Fibroblast of mammary gland (primary cell): ENCODE results near the gene P2RX2.

Experiments
- DNase-seq: peaks from one replicate; pipeline ENCODE4 v3.0.0-alpha.2; 2010; ENCODE audit warnings: low read depth
- H3K4me3 ChIP-seq: 2 replicates; pipeline ENCODE4 v1.5.1; 2011; ENCODE audit warnings: low read depth, mild to moderate bottlenecking, low read length, moderate library complexity; ENCODE audit not compliant: control insufficient read depth
- CTCF ChIP-seq: conservative IDR thresholded peaks from 2 replicates; pipeline ENCODE4 v1.5.1; 2011; ENCODE audit warnings: low read depth, low read length, inconsistent platforms; ENCODE audit not compliant: control insufficient read depth, insufficient read depth

P2RX2 gene

GRCh38 chr12:132660052-132660451, 41.5 kb downstream of the P2RX2 start:
- no peak overlapping the region for H3K4me3 ChIP-seq
- no peak for TF ChIP-seq CTCF
- DNase-seq = no peak

DNA sequence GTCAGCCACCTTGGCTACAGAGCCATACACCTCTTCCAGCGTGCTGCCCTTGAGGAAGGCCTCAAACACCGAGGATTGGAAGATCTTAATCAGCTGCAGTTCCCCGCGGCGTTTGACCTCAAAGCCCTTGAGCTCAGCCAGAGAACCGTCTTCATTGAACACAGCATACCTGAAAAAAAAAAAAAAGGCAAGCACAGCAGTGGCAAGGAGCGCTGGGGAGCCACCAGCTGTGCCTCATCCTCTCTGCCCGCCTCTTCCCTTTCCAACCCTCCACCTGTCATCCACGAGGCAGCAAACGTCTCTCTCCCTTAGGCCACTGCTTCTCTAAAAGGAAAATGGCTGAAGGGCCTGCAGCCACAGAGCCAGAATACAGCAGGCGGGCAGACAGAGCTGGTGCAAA, 42.4 kb downstream of the P2RX2 start:
- no peak for TF ChIP-seq CTCF
- DNase-seq = no peak
- H3K4me3 ChIP-seq = no peak overlapping the region

GRCh38 chr12:132661972-132662371, 43.4 kb downstream of the P2RX2 start:
- no peak for DNase-seq
- TF ChIP-seq CTCF = no peak
- no peak overlapping the region for H3K4me3 ChIP-seq

- no peak overlapping the region for H3K4me3 ChIP-seq
- no peak for DNase-seq
- no peak for TF ChIP-seq CTCF
These were observed 44.6 kb downstream of the P2RX2 start for GRCh38 chr12:132662901-132663755.

GRCh38 chr12:132664206-132665148, 45.9 kb downstream of the P2RX2 start:
- no peak overlapping the region for H3K4me3 ChIP-seq
- no peak for TF ChIP-seq CTCF
- DNase-seq = no peak

GRCh38 chr12:132665149-132665491, 46.5 kb downstream of the P2RX2 start:
- DNase-seq = no peak
- TF ChIP-seq CTCF = no peak
- no peak overlapping the region for H3K4me3 ChIP-seq
